ENCODE data around the gene SLC5A12.

Gene SLC5A12

GRCh38 chr11:26743622-26744021, 21.8 kb upstream of the SLC5A12 start:
- DNase-seq (ENCODE audit: extremely low spot score), result no peak
- no peak for TF ChIP-seq CTCF (IDR thresholded peaks at IDR 0.05; ENCODE audit: control extremely low read depth, extremely low read depth, low read depth, missing control alignments)
- CTCF ChIA-PET, result interaction anchor here (0.9 kb wide), 1 partner anchor 17 kb away, joined by 3 read pairs; no protein-coding TSS in a partner anchor
- POLR2A ChIA-PET, result no interaction called here

- POLR2A ChIA-PET, result no interaction called here
- no peak for DNase-seq (ENCODE audit: extremely low spot score)
- no peak for TF ChIP-seq CTCF (IDR thresholded peaks at IDR 0.05; ENCODE audit: control extremely low read depth, extremely low read depth, low read depth, missing control alignments)
- CTCF ChIA-PET, result interaction anchor here (0.9 kb wide), 1 partner anchor 18 kb away, joined by 3 read pairs; no protein-coding TSS in a partner anchor
Observed at GRCh38 chr11:26742966-26743365, 21.1 kb upstream of the SLC5A12 start.

- no peak for DNase-seq (ENCODE audit: extremely low spot score)
Observed at GRCh38 chr11:26741036-26741435, 19.2 kb upstream of the SLC5A12 start.

GRCh38 chr11:26739366-26740073, 17.7 kb upstream of the SLC5A12 start:
- POLR2A ChIA-PET, result no interaction called here
- no peak for DNase-seq (ENCODE audit: extremely low spot score)
- TF ChIP-seq CTCF (IDR thresholded peaks at IDR 0.05; ENCODE audit: control extremely low read depth, extremely low read depth, low read depth, missing control alignments), result no peak
- CTCF ChIA-PET, result no interaction called here

More at GRCh38 chr11:26741036-26741435, 19.2 kb upstream of the SLC5A12 start:
- TF ChIP-seq CTCF (IDR thresholded peaks at IDR 0.05; ENCODE audit: control extremely low read depth, extremely low read depth, low read depth, missing control alignments), result no peak
- POLR2A ChIA-PET, result no interaction called here
- CTCF ChIA-PET, result no interaction called here

GRCh38 chr11:26734691-26735090, 12.8 kb upstream of the SLC5A12 start:
- ChIA-PET CTCF (interaction anchor here (1.0 kb wide), 1 partner anchor 13 kb away, joined by 4 read pairs; no protein-coding TSS in a partner anchor), POLR2A (no interaction called here)
- no peak for TF ChIP-seq CTCF (IDR thresholded peaks at IDR 0.05; ENCODE audit: control extremely low read depth, extremely low read depth, low read depth, missing control alignments)
- DNase-seq (ENCODE audit: extremely low spot score), result no peak

- TF ChIP-seq CTCF (IDR thresholded peaks at IDR 0.05; ENCODE audit: control extremely low read depth, extremely low read depth, low read depth, missing control alignments), result no peak
Observed at GRCh38 chr11:26731084-26731456, 9.2 kb upstream of the SLC5A12 start.

More at GRCh38 chr11:26731084-26731456, 9.2 kb upstream of the SLC5A12 start:
- ChIA-PET POLR2A (no interaction called here), CTCF (interaction anchor here (1.0 kb wide), 1 partner anchor 203 kb away, joined by 3 read pairs; no protein-coding TSS in a partner anchor)
- DNase-seq (ENCODE audit: extremely low spot score), result no peak
